Hematopoietic multipotent progenitor cell (in vitro differentiated cells): ENCODE results near the gene DDHD1. TPM values are rescaled to one million over a fixed set of nuclear protein-coding genes. Genes with fewer than 3 reads are reported as not detected.
"Not testable (repeated sequence)": the region's sequence is repeated elsewhere in the genome, so short reads cannot be mapped to it uniquely, and the experiment has no call there.

Source experiments
- DNase-seq, 3 donors: peaks; one replicate each; pipeline ENCODE4 v3.0.0-alpha.2; 2011 to 2015; ENCODE audit warnings: low read depth in 2 of 3, low spot score in 2 of 3
- total RNA-seq: library from RNA; depleted of rRNA; stranded (reverse); fragments of >200 nt; gene quantifications from one replicate; pipeline ENCODE4 v1.2.3, GENCODE V29; 2012

DDHD1 gene
- 14.3 TPM for total RNA-seq

GRCh38 chr14:53152887-53153701, at the start of gene DDHD1:
Gene DDHD1, minus strand, starts transcription at chr14:53153323. Its CDS starts 225 bp downstream, at chr14:53153098.
- peak; percentile 86 to 89 (median 88) for DNase-seq

- DNase-seq = no peak
Observed at GRCh38 chr14:53195949-53196348, 42.8 kb upstream of the DDHD1 start.

GRCh38 chr14:53193193-53193592, 40.1 kb upstream of the DDHD1 start:
- no peak for DNase-seq

GRCh38 chr14:53192052-53192760, 39.1 kb upstream of the DDHD1 start:
- DNase-seq = no peak

- no peak for DNase-seq
Observed at GRCh38 chr14:53190938-53191337, 37.8 kb upstream of the DDHD1 start.

- DNase-seq = no peak
Observed at GRCh38 chr14:53187921-53188463, 34.9 kb upstream of the DDHD1 start.

GRCh38 chr14:53186532-53186931, 33.4 kb upstream of the DDHD1 start:
- no peak for DNase-seq

- no peak for DNase-seq
Observed at GRCh38 chr14:53183611-53184010, 30.5 kb upstream of the DDHD1 start.

- no peak for DNase-seq
Observed at GRCh38 chr14:53183056-53183455, 29.9 kb upstream of the DDHD1 start.

GRCh38 chr14:53181463-53182081, 28.4 kb upstream of the DDHD1 start:
- not testable (repeated sequence) for DNase-seq

GRCh38 chr14:53180272-53181221, 27.4 kb upstream of the DDHD1 start:
- peak in 1 of 3 donors; percentile 7 for DNase-seq

GRCh38 chr14:53179486-53180005, 26.4 kb upstream of the DDHD1 start:
- DNase-seq = not testable (repeated sequence)

GRCh38 chr14:53175375-53175774, 22.3 kb upstream of the DDHD1 start:
- DNase-seq = no peak

GRCh38 chr14:53174918-53175317, 21.8 kb upstream of the DDHD1 start:
- DNase-seq = no peak

GRCh38 chr14:53168786-53169185, 15.7 kb upstream of the DDHD1 start:
- DNase-seq = no peak

GRCh38 chr14:53167602-53168328, 14.6 kb upstream of the DDHD1 start:
- no peak for DNase-seq

- peak in 1 of 3 donors; percentile 40 for DNase-seq
Observed at GRCh38 chr14:53161758-53162435, 8.8 kb upstream of the DDHD1 start.

- no peak for DNase-seq
Observed at GRCh38 chr14:53156238-53156637, 3.1 kb upstream of the DDHD1 start.

- no peak for DNase-seq
Observed at GRCh38 chr14:53153702-53154112, 584 bp upstream of the DDHD1 start.
